ENCODE results near the gene TNFSF4. TPM values are rescaled to one million over a fixed set of nuclear protein-coding genes. Genes with fewer than 3 reads are reported as not detected.

Gene TNFSF4
- polyA plus RNA-seq, 1 of the 3 experiments (the other 2 are of a cell fraction) = 25.9 TPM

DNA sequence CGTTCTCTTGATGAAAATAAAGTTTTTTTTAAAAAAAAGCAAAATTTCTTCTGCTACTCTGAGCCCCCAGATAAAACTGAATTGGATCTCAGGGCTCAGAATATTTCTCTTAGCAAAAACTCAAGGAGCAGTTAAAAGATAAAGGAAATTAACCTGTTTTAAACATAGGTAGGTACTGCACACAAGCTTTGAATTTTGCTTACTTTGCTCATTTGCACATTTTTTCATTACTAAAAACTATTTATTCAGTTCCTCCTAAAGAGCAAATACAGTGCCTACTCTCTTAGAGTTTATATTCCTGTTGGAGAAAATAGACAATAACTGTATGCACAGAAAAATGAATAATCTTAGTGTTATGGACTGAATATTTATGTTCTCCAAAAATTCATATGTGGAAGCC is 13.0 kb upstream of the TNFSF4 start:
- Histone ChIP-seq H3K4me1 (ENCODE audit: control insufficient read depth in 1 of 2, insufficient read depth in 2 of 2, low read depth in 1 of 2, low read length in 1 of 2) (no peaks in the 10 kb centered on the region), H3K9ac (no peak overlapping the region), H3K36me3 (replicated peaks in 1 of 2; ENCODE audit: control insufficient read depth in 1 of 2, insufficient read depth in 2 of 2, low read length in 1 of 2) (no peaks in the 10 kb centered on the region), H3K79me2 (ENCODE audit: insufficient read depth) (no peaks in the 10 kb centered on the region), H4K20me1 (ENCODE audit: insufficient read depth) (no peaks in the 10 kb centered on the region), H3K4me3 (ENCODE audit: low read depth in 2 of 2, low read length in 1 of 2) (no peak overlapping the region), H3K9me2 (no peaks in the 10 kb centered on the region), H3K9me3 (no peaks in the 10 kb centered on the region), H3K4me2 (no peak overlapping the region), H3K27me3 (ENCODE audit: insufficient read depth) (no peaks in the 10 kb centered on the region), H3K27ac (ENCODE audit: low read depth in 2 of 2, low read length in 1 of 2) (no peak overlapping the region), H3F3A (replicated peaks; ENCODE audit: insufficient read depth) (no peaks in the 10 kb centered on the region), H2AFZ (ENCODE audit: low read depth) (no peak overlapping the region)
- ChIA-PET CTCF (no interaction called here), POLR2A (no interaction called here)
- TF ChIP-seq, protein P1, sequence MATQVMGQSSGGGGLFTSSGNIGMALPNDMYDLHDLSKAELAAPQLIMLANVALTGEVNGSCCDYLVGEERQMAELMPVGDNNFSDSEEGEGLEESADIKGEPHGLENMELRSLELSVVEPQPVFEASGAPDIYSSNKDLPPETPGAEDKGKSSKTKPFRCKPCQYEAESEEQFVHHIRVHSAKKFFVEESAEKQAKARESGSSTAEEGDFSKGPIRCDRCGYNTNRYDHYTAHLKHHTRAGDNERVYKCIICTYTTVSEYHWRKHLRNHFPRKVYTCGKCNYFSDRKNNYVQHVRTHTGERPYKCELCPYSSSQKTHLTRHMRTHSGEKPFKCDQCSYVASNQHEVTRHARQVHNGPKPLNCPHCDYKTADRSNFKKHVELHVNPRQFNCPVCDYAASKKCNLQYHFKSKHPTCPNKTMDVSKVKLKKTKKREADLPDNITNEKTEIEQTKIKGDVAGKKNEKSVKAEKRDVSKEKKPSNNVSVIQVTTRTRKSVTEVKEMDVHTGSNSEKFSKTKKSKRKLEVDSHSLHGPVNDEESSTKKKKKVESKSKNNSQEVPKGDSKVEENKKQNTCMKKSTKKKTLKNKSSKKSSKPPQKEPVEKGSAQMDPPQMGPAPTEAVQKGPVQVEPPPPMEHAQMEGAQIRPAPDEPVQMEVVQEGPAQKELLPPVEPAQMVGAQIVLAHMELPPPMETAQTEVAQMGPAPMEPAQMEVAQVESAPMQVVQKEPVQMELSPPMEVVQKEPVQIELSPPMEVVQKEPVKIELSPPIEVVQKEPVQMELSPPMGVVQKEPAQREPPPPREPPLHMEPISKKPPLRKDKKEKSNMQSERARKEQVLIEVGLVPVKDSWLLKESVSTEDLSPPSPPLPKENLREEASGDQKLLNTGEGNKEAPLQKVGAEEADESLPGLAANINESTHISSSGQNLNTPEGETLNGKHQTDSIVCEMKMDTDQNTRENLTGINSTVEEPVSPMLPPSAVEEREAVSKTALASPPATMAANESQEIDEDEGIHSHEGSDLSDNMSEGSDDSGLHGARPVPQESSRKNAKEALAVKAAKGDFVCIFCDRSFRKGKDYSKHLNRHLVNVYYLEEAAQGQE (IDR thresholded peaks at IDR 0.05; ENCODE audit: low read depth, low read length) = no peak
- TF ChIP-seq RCOR1 (IDR thresholded peaks at IDR 0.05; ENCODE audit: low read length) (no peak), TAF1 (IDR thresholded peaks at IDR 0.05; ENCODE audit: borderline replicate concordance, low read depth, low read length) (no peak), MAX (IDR thresholded peaks at IDR 0.05; ENCODE audit: low read depth) (no peak), NRF1 (IDR thresholded peaks at IDR 0.05; ENCODE audit: low read depth, low read length) (no peak), SMC3 (IDR thresholded peaks at IDR 0.05; ENCODE audit: low read depth, low read length) (no peak), GATA2 (CRISPR knock-in tag; IDR thresholded peaks at IDR 0.05) (no peak), RFX5 (IDR thresholded peaks at IDR 0.05; ENCODE audit: low read length) (no peak), ZBTB33 (IDR thresholded peaks at IDR 0.05; ENCODE audit: borderline replicate concordance, low read depth) (no peak), NFIC (IDR thresholded peaks at IDR 0.05; ENCODE audit: borderline replicate concordance) (no peak), FOXJ3 (CRISPR knock-in tag; IDR thresholded peaks at IDR 0.05) (no peak), CTCF (IDR thresholded peaks at IDR 0.05) (no peak)
- no peak for DNase-seq
- 40% methylated on average over 1 of the region's 1 CpG for WGBS (ENCODE audit: low lambda C conversion rate)

Measured in SK-N-SH (cell line).